IPS-18a (cell line): ENCODE results near the gene ADAMTS17.

Experiments used
- H3K27ac ChIP-seq: one replicate; pipeline ENCODE4 v1.5.1; 2013; ENCODE audit warnings: low read length
- H3K27me3 ChIP-seq: one replicate; pipeline ENCODE4 v1.6.1; 2013; ENCODE audit warnings: mild to moderate bottlenecking, low read length; ENCODE audit not compliant: control insufficient read depth, insufficient read depth
- H3K36me3 ChIP-seq: one replicate; pipeline ENCODE4 v1.6.1; 2013; ENCODE audit warnings: low read depth, low read length; ENCODE audit not compliant: control insufficient read depth
- H3K4me1 ChIP-seq: one replicate; pipeline ENCODE4 v1.6.1; 2013; ENCODE audit warnings: low read depth, low read length; ENCODE audit not compliant: control insufficient read depth
- H3K4me3 ChIP-seq: one replicate; pipeline ENCODE4 v1.5.1; 2013; ENCODE audit warnings: low read length
- H3K9ac ChIP-seq: one replicate; pipeline ENCODE4 v1.6.1; 2013; ENCODE audit warnings: mild to moderate bottlenecking, low read length, moderate library complexity
- H3K9me3 ChIP-seq: one replicate; pipeline ENCODE4 v1.6.1; 2013; ENCODE audit warnings: low read depth, low read length; ENCODE audit not compliant: control insufficient read depth

The ADAMTS17 gene

DNA sequence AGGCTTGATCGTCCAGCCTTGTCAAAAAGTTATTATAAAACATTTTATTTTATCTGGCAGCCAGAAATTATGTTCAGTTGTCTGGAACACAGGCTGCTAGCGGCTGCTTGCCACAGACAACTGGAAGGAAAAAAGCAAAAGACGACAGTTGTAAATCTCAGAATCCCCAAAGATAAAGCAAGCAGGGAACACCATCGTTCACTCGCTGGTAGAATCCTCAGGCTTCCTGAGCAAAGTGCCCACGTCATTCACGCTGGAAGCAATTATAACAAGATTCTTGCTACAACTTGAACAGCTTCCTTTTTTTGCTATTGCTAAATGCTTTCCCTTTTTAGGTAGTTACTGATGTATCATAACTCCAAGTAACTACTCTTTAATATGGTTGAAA, 33.6 kb downstream of the ADAMTS17 start:
- H3K4me1 ChIP-seq, result peaks cover 6% of the 10 kb centered on the region
- H3K27me3 ChIP-seq, result no peaks in the 10 kb centered on the region
- no peak overlapping the region for H3K9ac ChIP-seq
- no peaks in the 10 kb centered on the region for H3K36me3 ChIP-seq
- no peaks in the 10 kb centered on the region for H3K9me3 ChIP-seq
- no peak overlapping the region for H3K27ac ChIP-seq
- H3K4me3 ChIP-seq, result no peak overlapping the region

DNA sequence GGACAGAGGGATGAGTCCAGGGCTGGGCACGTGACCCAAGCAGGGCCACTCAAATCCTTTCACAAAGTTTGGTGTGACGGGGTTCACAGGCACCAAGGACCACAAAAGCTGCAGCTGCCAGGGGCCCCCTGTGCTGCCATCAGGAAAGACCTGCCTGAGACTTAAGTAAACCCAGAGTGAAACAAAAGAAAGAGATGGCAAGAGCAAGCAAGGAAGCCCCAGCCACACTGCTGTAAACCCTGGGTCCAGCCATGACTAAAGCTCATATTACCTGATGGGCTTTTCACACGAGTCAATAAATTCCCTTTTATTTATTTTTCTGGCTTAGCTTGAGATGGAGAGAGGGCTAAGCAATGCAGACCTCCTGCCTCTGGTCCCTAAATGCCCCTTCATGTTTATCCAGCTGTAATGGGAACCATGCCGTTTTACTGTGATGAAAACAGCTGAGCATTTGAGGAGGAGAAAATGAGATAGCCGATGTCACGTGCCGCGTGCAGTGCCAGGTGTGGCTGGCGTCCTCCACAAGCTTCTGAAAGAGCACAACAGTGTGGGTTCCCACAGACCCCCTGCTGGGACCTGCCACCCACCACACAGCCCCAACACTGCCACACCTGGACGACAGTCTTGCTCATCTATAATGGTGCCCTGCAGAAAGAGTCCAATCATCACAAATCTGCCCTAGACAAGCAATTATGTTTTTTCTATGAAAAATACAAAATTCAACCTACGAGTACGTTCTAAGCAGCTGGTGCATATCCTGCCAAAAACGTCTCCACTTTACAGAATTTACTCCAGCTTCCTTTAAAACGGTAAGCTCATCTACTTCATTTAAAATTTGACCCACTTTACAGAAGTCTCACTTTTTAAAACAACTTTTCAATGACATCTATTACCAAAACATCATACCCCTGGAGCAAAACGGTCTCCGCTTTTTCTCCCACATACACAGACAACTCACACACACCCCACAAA, 34.2 kb downstream of the ADAMTS17 start:
- no peaks in the 10 kb centered on the region for H3K36me3 ChIP-seq
- H3K27ac ChIP-seq, result no peak overlapping the region
- H3K9me3 ChIP-seq, result no peaks in the 10 kb centered on the region
- no peak overlapping the region for H3K9ac ChIP-seq
- no peaks in the 10 kb centered on the region for H3K27me3 ChIP-seq
- H3K4me3 ChIP-seq, result no peak overlapping the region
- H3K4me1 ChIP-seq, result peaks cover 6% of the 10 kb centered on the region

DNA sequence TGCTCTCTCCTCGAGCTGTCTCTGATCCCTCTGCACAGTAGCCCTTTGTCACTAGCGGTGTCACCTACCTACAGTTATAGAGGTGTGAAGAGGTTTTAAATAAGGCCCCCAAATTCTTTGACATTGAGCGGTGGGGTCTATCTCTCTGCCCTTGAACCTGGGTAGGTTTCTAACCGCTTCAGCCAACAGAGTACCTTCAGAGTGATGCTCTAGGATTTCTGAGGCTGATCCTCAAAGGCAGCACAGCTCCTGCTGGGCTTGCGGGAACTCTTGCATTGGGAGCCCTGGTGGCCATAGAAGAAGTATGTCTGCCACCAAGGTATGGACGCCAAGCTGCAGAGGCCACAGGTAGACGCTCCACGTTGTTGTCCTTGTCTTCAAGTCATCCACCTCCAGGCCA, 35.7 kb downstream of the ADAMTS17 start:
- Histone ChIP-seq H3K36me3 (no peaks in the 10 kb centered on the region), H3K27ac (no peak overlapping the region), H3K4me3 (no peak overlapping the region), H3K4me1 (peaks cover 6% of the 10 kb centered on the region), H3K27me3 (no peaks in the 10 kb centered on the region), H3K9me3 (no peaks in the 10 kb centered on the region), H3K9ac (no peak overlapping the region)

DNA sequence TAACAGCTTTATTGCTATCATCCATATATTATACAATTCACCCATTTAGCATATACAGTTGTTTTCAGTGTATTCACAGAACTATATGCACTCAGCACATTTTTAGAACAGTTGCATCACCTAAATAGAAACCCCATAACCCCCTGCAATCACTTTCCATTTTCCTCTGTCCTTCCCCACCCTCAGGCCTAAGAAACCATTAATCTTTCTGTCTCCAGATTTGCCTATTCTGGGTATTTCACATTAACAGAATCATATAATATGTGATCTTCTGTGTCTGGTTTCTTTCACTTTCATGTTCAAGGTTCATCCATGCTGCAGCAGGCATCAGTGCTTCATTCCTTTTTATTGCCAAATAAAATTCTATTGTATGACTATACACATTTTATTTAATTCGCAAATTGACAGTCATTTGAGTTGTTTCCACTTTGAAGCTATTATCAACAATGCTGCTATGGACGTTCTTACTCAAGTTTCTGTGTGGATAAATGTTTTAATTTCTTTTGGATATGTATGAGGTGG, 39.8 kb downstream of the ADAMTS17 start:
- H3K9me3 ChIP-seq, result no peaks in the 10 kb centered on the region
- no peaks in the 10 kb centered on the region for H3K27me3 ChIP-seq
- H3K36me3 ChIP-seq, result no peaks in the 10 kb centered on the region
- no peak overlapping the region for H3K27ac ChIP-seq
- no peaks in the 10 kb centered on the region for H3K4me1 ChIP-seq
- no peak overlapping the region for H3K4me3 ChIP-seq
- no peak overlapping the region for H3K9ac ChIP-seq

DNA sequence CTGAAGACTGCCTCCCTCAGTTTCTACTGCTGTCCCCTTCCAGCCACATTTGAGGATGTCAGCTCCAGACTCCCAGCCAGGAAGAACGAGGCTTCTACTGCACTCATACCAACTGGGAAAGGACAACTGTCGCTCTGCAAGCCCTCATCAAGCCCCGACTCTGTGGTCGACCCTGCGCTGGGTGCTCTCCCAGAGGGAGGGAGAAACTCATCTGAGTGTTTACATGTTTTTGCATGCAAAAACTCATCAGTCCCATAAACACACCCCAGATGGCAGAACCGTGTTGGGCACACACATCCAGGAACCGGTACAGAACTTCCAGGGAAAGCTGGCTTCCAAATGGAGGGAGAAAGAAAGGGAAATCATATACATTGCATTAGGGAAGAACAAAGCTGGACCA, 43.5 kb downstream of the ADAMTS17 start:
- no peak overlapping the region for H3K27ac ChIP-seq
- H3K4me1 ChIP-seq, result no peaks in the 10 kb centered on the region

DNA sequence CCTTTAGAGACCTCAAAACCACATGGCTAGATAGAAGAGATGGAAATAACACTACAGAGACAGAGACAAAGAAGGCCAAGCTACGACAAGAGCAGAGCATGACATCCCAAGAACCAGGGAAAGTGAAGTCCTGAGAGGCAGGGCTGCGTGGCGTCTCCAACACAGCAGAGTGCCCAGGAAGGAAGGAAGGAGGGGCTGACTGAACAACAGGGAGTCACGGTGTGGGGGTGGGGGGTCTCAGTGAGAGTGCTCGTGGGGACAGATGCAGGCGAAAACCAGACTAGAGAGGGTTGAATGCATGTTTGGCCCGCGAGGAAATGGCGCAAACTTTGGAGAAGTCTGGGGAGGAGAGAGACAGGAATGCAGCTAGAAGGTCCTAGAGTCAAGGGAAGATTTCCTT, 44.0 kb downstream of the ADAMTS17 start:
- Histone ChIP-seq H3K4me1 (no peaks in the 10 kb centered on the region), H3K36me3 (no peaks in the 10 kb centered on the region), H3K9me3 (no peaks in the 10 kb centered on the region), H3K9ac (no peak overlapping the region), H3K27ac (no peak overlapping the region), H3K4me3 (no peak overlapping the region), H3K27me3 (no peaks in the 10 kb centered on the region)

More for the DNA sequence above, 43.5 kb downstream of the ADAMTS17 start:
- no peak overlapping the region for H3K9ac ChIP-seq
- H3K27me3 ChIP-seq, result no peaks in the 10 kb centered on the region
- no peaks in the 10 kb centered on the region for H3K9me3 ChIP-seq
- no peaks in the 10 kb centered on the region for H3K36me3 ChIP-seq
- no peak overlapping the region for H3K4me3 ChIP-seq

DNA sequence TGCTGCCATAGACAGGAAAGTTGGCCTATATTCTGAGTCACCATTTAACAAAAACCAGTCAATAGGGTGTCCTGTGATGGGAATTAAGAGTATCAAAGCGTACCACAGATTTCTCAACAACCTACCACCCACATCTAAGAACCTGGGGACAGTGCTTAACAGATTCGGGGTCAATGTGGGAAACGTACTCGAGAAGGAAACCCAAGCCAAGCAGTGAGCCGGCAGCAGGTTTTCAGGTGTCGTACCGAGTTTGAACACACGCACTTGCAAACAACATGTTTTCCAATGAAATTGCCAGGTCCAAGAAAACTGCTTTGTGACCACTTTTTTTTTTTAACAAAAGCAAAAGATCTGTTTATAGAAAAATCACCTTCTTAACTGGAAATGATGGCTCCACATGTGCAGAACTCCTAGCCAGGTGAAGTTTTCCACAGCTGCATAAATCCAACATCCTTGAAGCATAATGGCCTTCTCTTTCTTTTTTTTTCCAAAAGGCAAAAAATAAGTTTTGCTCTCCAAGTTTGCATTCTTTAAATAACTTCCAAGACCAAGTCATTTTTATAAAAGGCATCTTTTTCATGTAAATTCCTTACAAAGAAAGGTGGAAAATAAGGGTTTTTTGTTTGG, 45.7 kb downstream of the ADAMTS17 start:
- Histone ChIP-seq H3K9me3 (no peaks in the 10 kb centered on the region), H3K4me3 (no peak overlapping the region), H3K27ac (no peak overlapping the region), H3K36me3 (no peaks in the 10 kb centered on the region), H3K27me3 (no peaks in the 10 kb centered on the region), H3K4me1 (no peaks in the 10 kb centered on the region), H3K9ac (no peak overlapping the region)

DNA sequence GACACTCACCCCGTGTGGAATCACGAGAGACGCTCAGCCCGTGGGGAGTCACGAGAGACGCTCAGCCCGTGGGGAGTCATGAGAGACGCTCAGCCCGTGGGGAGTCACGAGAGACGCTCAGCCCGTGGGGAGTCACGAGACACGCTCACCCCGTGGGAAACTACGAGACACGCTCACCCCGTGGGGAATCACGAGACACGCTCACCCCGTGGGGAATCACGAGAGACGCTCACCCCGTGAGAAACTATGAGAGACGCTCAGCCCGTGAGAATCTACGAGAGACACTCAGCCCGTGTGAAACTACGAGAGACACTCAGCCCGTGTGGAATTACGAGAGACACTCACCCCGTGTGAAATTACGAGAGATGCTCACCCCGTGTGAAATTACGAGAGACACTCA, 49.8 kb downstream of the ADAMTS17 start:
- Histone ChIP-seq H3K27me3 (no peaks in the 10 kb centered on the region), H3K36me3 (no peaks in the 10 kb centered on the region), H3K4me1 (no peaks in the 10 kb centered on the region), H3K9ac (no peak overlapping the region), H3K4me3 (no peak overlapping the region), H3K9me3 (no peaks in the 10 kb centered on the region), H3K27ac (no peak overlapping the region)

DNA sequence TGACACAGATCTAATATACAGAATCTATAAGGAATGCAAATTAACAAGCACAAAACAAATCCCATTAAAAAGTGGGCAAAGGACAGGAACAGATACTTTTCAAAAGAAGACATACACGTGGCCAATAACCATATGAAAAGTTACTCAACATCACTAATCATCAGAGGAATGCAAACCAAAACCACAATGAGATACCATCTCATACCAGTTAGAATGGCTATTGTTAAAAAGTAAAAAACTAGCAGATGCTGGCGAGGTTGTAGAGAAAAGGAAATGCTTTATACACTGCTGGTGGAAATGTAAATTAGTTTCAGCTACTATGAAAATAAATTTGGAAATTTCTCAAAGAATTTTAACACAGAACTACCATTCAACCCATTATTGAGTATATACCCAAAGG, 50.7 kb downstream of the ADAMTS17 start:
- Histone ChIP-seq H3K27me3 (no peaks in the 10 kb centered on the region), H3K9ac (no peak overlapping the region), H3K27ac (no peak overlapping the region), H3K36me3 (no peaks in the 10 kb centered on the region), H3K4me1 (no peaks in the 10 kb centered on the region), H3K4me3 (no peak overlapping the region), H3K9me3 (no peaks in the 10 kb centered on the region)

DNA sequence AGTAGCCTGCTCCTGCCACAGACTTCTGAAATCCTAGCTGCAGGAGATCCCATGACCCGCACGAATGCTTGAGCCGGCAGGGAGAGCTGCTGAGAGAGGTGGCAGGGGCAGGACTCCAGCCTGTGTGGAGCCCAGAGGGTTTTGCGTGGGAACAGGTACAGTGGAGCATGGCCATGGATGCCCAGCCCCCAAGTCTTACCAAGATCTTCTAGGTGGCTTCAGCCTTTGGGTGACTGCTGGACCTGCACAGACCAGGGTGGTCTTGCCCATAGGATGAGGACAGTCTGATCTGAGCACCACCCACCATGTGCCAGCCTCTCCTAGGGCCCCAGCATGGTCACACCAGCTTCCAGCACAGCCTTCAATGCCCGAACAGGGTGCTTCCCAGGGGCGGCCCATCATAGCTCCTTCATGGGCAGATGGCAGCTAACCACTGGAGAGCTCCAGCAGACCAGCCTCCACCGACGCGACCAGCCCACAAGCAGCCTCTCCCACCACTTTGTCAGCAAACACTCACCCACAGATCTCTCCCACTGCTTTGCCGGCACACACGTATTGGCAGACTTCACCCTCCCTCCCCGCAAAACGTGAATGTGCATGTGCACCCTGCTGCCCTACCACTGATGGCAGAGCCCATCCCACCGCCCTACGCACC, 56.0 kb downstream of the ADAMTS17 start:
- H3K9ac ChIP-seq, result no peak overlapping the region
- no peaks in the 10 kb centered on the region for H3K27me3 ChIP-seq
- H3K4me3 ChIP-seq, result no peak overlapping the region
- no peaks in the 10 kb centered on the region for H3K36me3 ChIP-seq
- H3K4me1 ChIP-seq, result no peaks in the 10 kb centered on the region
- no peaks in the 10 kb centered on the region for H3K9me3 ChIP-seq
- H3K27ac ChIP-seq, result no peak overlapping the region

DNA sequence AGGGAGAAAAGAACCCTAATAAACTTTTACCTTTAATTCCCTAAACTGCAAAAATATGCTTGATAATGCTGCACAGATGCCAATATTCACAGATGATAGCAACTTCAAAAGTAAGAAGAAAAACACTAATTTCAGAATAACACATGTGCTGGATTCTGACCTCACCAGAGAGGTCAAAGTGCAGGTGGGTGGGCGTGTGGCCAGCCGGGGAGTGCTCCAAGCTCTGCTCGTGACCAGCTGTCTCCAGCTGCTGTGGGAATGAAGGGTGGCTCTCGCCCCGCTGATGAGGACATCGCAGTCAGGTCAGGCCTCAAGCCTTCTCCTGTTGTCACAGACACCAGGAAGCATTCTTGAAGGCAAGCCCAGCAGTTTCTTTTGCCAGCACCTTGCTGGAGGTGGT, 57.1 kb downstream of the ADAMTS17 start:
- H3K27me3 ChIP-seq, result no peaks in the 10 kb centered on the region
- no peaks in the 10 kb centered on the region for H3K9me3 ChIP-seq
- H3K9ac ChIP-seq, result no peak overlapping the region
- H3K4me1 ChIP-seq, result no peaks in the 10 kb centered on the region
- H3K4me3 ChIP-seq, result no peak overlapping the region
- H3K36me3 ChIP-seq, result no peaks in the 10 kb centered on the region
- H3K27ac ChIP-seq, result no peak overlapping the region
